Measurements from ENCODE around the gene JTB.
A peak's percentile ranks its signal among the peaks of the same experiment; 100 is the strongest.

The JTB gene

DNA sequence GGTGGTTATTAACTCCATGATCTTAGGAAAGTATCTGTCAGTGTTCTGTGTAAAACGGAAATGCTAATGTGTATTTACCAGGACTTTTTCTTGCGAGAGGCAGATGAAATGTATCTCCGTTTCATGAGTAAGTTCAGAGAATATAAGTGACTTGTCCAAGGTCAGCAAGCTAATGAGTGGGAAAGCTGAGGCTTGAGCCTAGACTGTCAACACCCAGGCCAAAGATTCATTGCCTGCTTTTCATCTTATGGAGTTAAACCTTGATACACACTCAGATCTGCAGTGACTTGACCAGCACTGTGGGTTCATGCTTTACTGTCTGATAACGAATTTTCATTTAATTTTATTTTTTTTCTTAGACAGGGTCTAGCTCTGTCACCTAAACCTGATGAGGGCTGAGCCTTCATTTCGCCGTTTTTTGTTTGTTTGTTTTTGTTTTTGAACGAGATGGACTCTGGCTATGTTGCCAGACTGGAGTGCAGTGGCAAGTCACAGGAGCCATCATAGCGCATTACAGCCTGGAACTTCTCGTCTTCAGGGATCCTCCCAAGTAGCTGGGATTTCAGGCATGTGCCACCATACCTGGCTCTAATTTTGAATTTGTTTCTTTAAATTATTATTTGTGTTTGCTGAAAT lies 918 bp upstream of the JTB start:
- DNase-seq: no peak

DNA sequence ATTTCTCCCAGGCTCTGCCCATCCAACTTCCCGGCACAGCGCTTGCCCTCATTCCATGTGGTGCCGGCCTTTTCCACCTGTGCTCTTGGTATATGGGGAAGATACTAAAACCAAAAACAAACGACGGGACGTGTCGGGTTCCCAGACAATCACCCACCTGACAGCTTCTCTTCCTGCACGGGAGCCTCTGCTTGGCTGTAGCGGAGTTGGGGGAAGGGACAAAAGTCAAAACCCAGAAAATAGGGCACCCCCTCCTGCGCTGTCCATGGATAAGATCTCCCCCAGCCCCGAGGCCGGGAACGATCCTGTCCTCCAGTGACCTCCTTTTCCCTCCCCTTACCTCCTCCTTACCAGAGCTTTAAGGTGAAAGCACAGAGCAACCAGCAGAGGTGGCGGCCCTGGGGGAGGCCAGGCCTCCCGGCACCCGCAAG lies 640 bp downstream of the JTB start:
- no peak for DNase-seq

DNA sequence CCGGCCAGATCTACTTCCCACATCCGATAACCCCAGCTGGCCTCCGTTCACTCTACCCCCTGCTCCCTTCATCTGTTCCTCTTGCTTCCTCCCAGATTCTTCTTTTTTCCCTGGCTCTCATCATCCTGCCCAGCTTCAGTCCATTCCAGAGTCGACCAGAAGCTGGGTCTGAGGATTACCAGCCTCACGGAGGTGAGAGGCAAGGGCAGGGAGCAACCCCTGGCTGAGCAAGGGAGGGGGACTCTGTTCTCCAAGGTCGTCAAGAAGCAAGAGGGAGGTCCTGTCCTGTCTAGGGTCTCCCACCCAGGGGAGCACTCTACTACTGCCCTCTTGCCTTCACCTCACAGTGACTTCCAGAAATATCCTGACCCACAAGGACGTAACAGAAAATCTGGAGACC lies 3.9 kb downstream of the JTB start:
- DNase-seq: no peak

DNA sequence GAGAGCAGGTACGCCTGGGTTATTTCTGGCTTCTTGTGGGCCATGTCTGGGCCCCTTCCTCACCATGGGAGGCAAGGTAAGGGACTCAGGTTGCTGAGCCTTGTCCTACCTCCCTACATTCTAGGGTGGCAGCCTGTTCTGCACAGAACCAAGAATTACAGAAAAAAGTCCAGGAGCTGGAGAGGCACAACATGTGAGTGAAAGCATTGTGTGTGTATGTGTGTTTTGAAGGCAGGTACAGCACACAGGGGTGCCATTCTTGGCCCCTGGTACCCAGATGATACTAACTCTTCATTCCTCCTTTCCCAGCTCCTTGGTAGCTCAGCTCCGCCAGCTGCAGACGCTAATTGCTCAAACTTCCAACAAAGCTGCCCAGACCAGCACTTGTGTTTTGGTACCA lies 4.4 kb downstream of the JTB start:
- DNase-seq: no peak

DNA sequence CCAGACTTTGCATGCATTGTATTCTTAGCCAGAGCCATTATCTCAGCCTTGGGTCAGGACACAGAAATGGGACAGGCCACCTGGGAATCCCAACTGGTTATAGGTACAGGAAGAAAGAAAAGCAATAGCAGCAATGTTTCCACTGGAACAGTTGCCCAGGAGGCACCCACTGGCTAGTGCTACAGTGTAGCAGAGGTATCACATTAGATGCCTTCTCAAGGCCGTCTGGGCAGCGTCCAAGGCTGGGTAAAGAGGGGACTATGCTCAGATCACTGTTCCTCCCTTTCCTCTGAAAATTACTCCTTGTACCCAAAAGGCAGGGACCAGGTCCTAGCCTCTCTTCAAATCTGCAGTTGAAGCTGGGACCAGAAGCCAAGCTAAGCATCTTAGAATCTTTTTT lies 7.1 kb downstream of the JTB start:
- DNase-seq: no peak

DNA sequence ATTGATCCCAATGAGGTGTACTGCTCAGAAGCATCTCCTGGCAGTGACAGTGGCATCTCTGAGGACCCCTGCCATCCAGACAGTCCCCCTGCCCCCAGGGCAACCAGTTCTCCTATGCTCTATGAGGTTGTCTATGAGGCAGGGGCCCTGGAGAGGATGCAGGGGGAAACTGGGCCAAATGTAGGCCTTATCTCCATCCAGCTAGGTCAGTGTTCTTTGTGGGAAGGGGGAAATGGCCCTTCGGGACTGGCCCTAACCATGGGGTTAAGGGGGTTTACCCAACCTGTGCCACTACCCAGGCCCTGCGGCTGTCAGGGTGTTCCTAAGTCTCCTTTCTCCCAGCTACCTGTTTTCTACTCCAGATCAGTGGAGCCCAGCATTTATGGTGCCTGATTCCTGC lies 8.5 kb downstream of the JTB start:
- DNase-seq: no peak

DNA sequence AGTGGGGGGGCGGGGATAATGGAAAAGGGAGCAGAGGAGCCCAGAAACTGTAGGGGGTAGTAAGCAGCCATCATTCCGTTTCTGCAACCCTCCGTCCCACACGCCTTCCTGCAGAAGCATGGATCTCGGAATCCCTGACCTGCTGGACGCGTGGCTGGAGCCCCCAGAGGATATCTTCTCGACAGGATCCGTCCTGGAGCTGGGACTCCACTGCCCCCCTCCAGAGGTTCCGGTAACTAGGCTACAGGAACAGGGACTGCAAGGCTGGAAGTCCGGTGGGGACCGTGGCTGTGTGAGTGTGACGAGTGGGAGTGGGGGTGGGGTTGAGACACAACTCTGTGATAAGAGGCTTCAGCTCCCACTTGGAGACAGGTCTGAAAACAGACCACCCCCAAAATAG lies 9.1 kb downstream of the JTB start:
- DNase-seq: no peak

DNA sequence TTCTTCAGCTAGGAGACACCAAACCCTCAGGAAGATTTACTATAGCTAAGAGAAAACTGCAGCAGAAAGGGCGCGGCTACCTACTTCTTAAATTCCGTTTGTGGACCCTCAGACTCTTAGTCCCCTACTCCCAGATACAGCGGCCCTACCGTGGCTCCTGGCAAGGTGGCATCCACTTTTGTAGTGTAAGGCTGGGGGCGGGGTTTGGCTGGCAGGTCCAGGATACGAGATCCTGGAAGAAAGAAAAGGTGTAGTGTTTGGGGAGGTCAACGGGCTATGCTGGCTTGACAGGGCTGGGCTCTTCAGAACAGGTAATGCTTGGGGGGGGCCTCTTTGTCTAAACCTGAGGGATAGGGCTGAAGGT lies 9.5 kb downstream of the JTB start:
- DNase-seq: no peak

DNA sequence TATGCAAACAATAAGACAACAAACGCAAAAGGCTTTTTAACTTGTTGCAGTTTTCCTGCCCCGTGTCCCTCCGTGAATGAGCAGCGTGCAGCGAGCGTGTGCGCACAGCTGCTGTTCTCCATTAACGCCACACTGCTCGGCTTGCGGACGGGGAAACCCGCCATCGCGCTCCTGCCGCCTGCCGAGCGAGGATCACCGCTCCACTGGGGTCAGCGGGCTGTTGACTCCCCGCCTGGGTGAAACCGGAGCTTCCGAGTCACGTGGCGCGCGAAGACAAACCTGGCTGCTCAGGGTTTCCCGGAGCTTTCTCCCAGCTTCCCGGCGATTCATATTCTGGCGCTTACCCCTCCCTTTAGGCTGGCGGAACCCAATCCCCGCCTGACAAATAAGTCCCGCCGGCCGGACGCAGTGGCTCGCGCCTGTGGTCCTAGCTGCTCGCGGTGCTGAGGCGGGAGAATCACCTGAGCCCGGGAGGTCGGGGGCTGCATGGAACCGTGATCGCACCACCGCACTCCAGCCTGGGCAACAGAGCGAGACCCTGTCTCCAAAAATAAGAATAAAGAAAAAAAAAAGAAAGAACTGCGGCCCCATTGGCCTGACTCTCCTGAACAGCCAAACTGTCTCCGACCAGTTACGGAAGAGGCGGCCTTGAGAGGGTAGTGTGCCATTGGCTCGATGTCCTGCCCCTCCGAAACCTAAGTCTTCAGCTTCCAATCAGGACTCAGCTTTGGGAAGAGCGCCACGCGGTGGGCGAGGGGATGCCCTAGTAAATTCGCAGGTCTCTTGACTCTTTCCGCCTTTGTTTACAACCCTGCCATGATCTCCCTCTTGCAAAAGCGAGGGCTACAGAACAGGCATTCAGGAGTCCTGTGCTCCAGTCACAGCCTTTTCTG lies 10.1 kb downstream of the JTB start, which contains the start of gene CREB3L4:
CREB3L4 (plus strand) TSS at position 796 of the 893 bp plus-strand sequence. CDS start 624 bp downstream, outside the sequence.
- DNase-seq: peak; percentile 93 to 96

DNA sequence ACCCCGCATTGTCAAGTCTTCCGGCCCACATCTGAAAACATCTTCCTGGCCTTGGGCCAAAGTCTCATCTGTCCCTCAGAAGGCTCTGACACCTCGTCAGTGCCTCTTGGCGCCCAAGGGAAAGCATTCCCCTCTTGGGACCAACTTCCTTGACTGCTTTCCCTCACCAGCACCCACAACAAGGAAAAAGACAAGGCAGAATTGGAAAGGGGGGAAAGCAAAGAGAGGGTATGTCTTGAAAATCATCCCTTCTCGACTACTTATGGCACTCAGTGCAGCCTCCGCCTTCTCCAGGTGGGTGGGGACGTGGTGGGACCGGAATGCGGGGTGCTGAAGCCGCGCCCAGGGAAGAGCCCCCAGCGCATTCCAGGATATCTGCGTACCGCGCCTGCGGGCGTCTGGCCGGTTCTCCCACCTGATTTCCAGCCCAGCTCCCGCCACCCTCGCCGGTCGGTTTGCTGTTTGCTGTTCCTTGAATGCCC lies 13.6 kb downstream of the JTB start:
- DNase-seq: peak; percentile 47 to 50

DNA sequence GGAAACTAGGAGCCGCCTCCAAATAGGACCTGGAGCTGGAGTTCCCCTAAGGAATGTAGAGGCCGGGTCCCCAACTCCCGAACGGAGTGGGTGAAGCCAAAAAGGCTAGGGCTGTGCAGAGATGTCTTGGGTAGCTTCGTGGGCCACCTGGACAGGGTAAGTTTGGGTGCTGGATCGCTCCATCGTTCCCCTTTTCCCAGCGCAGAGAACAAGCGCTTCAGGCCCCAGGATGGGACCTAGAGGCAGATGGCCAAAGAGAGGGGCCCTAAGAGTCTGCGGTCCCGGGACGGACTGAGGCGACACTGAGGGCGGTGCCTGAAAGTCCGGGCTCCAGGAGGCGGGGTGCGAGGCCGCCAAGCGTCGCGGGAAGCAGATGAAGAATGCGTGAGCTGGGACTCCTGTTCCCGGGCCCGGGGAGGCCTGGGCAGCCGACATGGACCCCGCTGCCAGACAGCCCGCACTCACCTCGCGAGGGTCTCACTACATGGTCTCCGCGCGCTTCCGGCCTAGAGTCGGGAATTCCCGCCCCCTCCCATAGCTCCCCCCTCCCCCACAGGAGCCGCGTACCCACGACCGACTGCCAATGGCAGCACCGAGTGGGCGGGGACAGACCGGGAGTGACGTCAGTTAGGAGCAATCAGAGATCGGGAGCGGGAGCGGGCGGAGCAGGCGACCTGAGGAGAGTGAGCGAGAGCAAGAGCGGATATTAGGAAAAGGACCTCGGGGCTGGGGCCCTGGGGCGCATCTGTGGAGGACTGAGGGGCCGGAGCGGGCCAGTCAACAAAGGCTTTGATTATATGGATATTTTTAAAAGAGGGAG lies 14.2 kb downstream of the JTB start, which contains the start of gene SLC39A1:
SLC39A1 (minus strand) TSS at position 508 of the 820 bp plus-strand sequence. CDS start 822 bp downstream, outside the sequence.
- peak; percentile 89 to 97 for DNase-seq

DNA sequence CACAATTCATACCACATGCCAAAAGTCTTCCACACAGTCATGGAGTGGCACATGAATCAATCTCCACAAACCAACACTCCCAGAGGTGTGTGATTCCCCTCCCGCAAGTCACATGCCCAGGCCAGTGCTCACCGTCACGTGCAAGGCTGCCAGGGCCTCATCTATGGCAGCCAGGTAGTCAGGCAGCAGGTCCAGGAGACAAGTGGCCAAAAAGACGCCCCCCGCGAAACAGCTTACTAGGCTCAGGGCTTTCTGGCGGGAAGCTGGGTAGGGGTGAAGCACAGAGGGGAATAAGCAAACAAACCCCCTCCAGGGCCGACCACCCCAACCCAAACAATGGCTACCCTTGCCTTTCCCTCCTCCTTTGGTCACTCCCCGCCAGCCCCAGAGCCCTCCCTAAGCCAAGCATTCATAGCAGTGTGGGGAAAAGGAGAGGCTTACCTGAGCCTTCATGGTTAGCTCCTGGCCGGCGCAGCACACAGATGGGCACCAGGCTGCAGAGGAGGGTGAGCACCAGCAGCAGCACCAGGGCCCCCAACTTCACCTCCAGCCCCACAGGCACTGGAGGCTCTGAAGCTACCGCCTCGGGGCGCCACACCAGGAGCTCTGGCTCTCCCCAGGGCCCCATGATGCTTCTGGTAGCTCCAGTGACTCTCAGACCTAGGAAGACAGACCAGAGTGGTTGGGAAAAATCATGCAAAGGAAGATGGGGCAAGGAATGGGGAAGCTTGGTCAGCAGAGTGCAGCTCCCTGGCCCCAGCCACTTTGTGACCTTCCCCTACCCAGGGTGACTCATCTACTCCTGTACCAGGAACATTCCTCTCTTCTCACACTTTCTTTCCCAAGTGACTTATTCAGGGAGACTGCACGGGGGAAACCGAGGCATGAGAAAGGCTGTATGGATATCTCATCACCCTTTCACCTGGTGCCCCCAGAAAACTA lies 15.1 kb downstream of the JTB start:
- DNase-seq: no peak

DNA sequence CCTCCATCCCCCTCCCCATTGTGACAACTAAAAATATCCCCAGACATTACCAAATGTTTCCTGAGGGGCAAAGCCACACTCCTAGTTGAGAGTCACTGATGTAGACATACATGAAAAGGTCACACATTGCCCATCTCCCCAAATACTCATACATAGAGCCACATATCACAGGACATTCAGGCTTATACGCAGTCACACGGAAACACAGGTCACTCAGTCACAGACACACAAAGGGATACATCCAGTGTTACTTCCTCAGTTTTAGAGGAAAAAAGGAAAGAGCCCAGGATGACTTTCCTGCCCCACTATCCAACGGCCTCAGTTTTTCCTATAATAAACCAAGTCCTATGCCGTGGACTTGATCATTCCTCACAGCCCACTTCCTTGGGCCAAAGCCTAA lies 16.1 kb downstream of the JTB start:
- no peak for DNase-seq

DNA sequence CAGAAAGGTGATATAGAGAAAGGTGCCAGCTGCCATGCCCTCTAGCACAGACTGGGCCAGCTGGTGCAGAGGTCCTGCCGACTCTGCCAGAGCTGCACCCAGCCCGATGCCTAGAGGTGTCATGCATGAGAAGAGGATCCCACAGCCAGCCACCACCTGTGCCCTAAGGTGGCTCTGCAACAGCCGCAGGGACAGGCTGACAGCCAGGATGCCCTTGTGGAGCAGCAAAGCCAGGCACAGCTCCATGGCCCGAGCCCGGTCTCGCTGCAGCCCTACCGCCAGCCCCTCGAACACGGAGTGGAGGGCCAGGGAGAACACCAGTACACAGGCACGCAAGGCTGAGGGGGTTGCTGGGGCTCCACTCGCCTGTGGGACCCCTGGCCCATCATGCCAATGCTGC lies 17.3 kb downstream of the JTB start:
- DNase-seq: no peak

DNA sequence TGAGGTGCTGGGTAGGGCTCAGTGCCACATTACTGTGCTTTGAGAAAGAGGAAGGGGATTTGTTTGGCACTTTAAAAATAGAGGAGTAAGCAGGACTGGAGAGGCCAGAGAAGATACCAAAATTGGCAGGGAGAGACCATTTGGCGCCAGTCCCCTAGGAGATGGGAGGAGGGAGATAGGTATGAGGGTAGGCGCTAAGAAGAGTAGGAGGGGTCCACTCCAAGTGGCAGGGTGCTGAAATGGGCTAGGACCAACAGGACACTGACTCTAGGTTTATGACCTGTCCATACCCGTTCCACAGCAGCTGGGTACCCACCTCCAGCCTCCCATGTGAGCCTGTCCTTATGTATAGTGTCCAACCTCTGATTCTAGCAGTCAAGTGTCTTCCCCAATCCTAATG lies 18.0 kb downstream of the JTB start:
- no peak for DNase-seq

DNA sequence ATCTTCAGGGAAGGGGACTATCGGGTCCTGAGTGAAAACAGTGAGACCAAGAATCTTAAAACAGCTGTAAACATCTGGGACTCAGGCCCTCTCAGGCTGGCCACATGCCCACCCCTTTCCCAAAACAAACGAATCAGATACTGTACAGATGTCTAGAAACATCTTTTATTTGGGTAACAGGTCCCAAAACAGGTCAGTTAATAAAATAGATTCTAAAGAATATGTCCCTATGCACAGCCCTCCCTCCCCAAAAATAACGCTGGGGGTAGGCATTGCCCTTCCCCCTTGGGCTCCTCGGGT lies 18.6 kb downstream of the JTB start:
- no peak for DNase-seq

DNA sequence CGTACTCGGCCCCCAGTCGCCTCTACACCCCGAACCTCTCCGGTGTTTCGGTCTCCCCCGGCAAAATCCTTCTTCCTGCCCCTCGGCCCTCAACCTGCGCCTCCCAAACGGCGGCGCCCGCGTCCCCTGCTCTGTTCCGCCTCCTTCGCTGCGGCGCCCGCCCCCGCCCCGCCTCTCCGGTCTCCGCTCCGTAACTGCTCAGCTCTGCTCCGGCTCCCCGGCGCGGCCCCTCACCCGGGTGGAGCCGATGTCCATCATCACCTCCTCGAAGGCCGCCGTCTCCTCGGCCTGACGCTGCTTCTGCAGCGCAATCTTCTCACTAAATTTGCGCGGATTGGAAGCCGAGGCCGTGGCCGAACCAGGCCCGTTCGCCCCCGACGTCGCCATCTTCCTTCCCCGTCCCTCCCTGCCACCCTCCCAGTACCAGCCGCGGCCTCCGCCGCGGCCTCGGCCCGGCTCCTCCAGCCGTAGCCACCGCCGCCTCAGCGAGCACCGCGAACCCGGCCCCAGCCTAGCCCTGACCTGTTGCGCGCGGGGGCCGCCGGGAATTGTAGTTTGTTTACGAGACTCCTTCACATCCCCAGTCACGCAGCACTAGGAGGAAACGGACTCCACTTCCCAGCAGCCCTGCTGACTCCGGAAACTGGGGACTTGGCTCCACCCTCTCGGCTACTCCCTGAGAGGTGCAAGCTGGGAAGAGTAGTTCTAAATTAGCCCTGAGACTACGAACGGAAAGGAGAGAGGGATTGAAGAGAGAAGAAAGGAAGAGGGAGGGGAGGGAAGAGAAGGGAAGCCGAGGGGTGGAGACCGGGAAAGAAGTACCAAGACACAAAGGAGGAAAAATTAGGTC lies 19.1 kb downstream of the JTB start, which contains the start of gene CRTC2:
CRTC2 (minus strand) TSS at position 502 of the 850 bp plus-strand sequence; CDS start at position 387, 115 bp downstream.
- DNase-seq: peak; percentile 96 to 97

DNA sequence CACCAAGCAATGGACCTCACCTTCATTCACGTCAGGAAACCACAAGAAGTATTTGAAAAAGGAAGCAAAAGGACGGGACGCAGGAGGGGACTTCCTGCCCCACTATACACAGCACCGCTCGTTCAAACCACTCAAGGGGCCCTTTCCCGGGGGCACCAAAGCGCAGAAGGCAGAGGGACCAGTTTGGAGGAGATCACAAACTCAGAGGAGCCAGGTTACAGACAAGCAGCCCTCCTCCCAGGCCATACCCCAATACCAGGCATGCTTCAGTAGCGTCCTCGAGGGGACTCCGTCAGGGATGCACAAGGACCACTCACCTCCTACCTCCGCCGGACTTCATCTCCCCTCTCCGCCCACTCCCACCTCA lies 19.7 kb downstream of the JTB start:
- peak in 1 of 2 experiments; percentile 28 for DNase-seq

DNA sequence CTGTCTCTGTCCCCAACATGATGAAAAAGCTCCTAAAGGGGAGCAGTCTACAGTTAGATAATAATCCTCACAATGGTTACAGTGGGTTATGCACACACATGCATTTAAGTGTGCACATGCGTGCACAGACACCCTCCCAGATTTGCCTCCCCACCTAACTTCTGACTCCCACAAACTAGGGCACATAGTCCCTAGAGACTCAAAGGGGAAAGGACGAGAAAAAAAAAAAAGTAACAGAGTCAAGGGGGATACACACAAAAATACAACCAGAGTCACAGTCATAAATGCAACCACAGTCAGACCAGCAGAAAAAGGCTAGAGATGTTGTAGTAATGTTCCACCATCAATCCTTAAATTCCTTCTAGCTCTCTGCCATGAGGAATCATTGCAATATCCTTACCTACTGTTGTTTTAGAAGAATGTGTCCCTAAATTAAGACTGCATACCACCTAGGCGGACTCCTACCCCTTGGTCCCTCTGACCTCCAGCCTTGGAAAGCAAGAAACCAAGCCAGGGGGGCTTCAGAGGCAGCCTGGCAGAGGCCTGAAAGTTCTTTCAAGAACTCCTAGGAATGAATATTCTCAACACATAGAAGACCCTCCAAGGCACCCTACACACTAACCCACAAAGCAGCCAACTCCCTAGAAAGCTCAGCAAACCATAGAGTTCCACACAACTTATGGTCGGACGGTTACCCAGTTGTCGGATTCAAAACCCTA lies 20.3 kb downstream of the JTB start:
- no peak for DNase-seq

DNA sequence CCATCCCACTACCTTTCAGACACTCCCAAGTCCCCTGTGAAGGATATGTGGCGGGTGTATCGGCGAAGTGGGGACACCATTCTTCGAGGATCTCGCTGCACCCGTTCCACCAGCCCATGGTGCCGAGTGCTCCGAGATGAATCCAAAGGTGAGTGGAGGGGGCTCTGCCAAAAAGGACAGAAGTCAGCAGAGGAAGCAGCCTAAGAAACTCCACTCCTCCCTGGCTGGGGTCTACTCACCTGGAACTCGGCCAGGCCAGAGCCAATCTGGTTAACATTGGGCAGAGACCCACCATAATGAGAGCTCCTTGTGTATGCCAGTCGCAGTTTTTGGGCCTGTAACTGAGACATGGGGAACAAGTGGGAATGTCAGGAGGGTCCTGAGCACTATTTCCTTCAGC lies 22.6 kb downstream of the JTB start:
- no peak for DNase-seq
